Stimulated activated naive CD8-positive, alpha-beta T cell treated with anti-CD3 and anti-CD28 coated beads, Interleukin-15, Interleukin-2, amounts not matched to agents 100 ng/mL and 50 ng/mL, for 24 hours (primary cell): ENCODE results near the gene KRTAP10-5.
"Not testable (repeated sequence)": the region's sequence is repeated elsewhere in the genome, so short reads cannot be mapped to it uniquely, and the experiment has no call there.

Experiments
- H3K27ac Mint-ChIP-seq: one replicate; pipeline ENCODE4 v1.8.0; 2021; ENCODE audit warnings: mild to moderate bottlenecking, mixed read lengths
- H3K27me3 Mint-ChIP-seq: one replicate; pipeline ENCODE4 v1.8.0; 2021; ENCODE audit warnings: mixed read lengths
- H3K36me3 Mint-ChIP-seq: one replicate; pipeline ENCODE4 v1.8.0; 2021; ENCODE audit warnings: low read depth, mixed read lengths
- H3K4me1 Mint-ChIP-seq: one replicate; pipeline ENCODE4 v1.8.0; 2021; ENCODE audit warnings: low read depth, mixed read lengths
- H3K4me3 Mint-ChIP-seq: one replicate; pipeline ENCODE4 v1.8.0; 2021; ENCODE audit warnings: mild to moderate bottlenecking, mixed read lengths
- H3K9me3 Mint-ChIP-seq: one replicate; pipeline ENCODE4 v1.8.0; 2021; ENCODE audit warnings: mixed read lengths

Gene KRTAP10-5

DNA sequence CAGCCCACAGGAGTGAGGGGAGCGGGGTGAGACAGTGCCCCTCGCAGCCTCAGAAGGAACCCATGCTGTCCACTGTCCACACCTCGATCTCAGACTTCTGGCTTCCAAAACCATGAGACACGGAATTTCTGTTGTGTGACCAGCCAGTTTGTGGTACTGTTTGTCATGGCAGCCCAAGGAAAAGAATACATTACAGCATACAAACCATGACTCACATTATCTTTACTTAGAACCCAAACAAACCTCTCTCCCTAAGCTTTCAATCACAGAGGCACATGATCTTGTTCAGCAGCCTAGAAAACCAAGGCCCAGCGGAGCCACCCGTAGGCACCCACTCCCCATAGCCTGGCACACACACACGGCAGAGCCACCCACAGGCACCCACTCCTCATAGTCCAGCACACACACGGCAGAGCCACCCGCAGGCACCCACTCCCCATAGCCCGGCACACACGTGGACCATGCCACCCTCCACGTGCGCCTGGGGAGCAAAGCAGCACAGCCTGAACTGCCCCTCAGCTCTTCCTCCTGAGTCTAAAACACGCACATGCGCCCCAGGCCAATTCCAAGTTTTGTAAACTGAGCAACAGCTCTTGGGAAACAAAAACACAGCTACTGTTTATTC lies 7.3 kb downstream of the KRTAP10-5 start:
- no peaks in the 10 kb centered on the region for H3K4me1 Mint-ChIP-seq
- H3K9me3 Mint-ChIP-seq: peaks cover 8% of the 10 kb centered on the region
- H3K4me3 Mint-ChIP-seq: no peak overlapping the region
- no peak overlapping the region for H3K27ac Mint-ChIP-seq
- peaks cover 3% of the 10 kb centered on the region for H3K27me3 Mint-ChIP-seq
- peaks cover 3% of the 10 kb centered on the region for H3K36me3 Mint-ChIP-seq

DNA sequence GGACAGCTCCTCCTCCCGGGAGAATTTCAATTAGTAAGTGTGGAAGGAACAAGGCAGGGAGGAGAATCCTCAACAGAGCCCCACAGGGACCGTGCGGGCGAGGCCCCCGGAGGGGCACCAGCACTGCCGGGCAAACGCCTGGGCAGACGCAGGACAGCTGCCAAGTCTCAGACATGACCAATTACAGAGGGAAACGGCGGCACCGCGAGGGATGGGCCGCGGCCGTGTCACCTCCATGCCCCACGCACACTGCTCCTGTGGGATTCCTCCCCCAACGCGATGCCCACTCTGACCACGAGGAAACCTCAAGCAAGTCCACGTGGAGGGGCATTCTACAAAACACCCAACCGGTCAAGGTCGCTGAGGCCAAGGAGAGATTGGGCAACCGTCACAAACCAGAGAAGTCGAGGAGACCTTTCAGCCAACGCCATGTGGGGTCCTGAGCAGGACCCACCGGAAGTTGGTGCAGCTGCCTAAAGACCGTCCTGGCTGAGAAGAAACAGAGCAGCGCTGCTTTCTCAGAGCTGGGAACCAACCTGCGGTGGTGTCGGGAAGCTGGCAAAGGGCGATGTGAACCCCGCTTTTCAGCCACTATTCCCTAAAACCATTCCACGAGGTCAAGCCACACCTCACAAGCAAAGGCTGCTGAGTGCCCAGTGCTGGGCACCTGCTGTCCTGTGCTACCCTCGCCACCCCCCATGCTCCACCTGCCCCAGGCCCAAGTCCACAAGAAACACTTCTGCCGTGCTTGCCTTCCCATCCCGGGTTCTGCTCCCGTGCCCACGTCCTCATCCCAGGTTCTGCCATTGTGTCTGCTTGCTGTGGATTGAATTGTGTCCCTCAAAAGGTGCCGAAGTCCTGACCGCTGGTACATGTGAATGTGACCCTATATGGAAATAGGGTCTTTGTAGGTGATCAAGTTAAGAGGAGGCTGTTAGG lies 8.3 kb downstream of the KRTAP10-5 start:
- Mint-ChIP-seq H3K4me3 (no peak overlapping the region), H3K36me3 (no peaks in the 10 kb centered on the region), H3K9me3 (peaks cover under 1% of the 10 kb centered on the region), H3K27ac (no peak overlapping the region), H3K4me1 (no peaks in the 10 kb centered on the region), H3K27me3 (peaks cover 3% of the 10 kb centered on the region)

- no peaks in the 10 kb centered on the region for H3K36me3 Mint-ChIP-seq
- H3K4me1 Mint-ChIP-seq: peaks cover 5% of the 10 kb centered on the region
- peaks cover 3% of the 10 kb centered on the region for H3K27me3 Mint-ChIP-seq
- no peak overlapping the region for H3K27ac Mint-ChIP-seq
- H3K4me3 Mint-ChIP-seq: no peak overlapping the region
- H3K9me3 Mint-ChIP-seq: no peaks in the 10 kb centered on the region
These were observed 9.1 kb downstream of the KRTAP10-5 start for GRCh38 chr21:44571296-44571695.

DNA sequence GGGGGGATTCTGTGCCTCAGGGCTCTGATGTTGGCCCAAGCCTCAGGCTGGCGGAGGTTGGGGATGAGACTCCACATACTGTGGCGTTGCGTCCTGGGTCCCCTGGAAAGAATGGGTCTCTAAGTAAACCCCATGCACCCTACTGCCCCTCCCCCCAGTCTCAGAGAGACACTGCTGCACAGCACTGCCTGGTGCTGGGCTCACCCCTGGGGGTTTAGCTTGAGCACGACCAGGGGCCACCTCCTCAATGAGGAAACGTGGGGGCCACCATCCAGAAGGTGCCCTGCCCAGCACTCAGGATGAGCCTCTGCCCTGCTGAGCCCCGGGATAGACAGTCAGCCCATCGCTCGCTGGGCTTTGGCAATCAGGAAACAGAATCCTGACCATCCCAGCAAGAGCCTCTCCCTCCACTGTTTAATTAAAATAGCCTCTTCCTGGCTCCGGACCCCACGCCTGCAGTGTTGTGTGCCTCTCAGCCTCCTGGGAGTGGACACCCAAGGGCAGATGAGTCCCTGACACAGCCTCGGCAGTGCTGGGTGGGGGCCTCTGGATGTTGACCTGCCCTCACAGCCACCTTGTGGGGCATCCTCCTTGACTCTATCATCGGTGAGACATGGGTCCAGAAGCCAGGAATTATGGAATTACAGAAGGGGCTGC lies 10.4 kb downstream of the KRTAP10-5 start:
- H3K4me3 Mint-ChIP-seq: no peak overlapping the region
- no peaks in the 10 kb centered on the region for H3K36me3 Mint-ChIP-seq
- no peaks in the 10 kb centered on the region for H3K9me3 Mint-ChIP-seq
- H3K27ac Mint-ChIP-seq: no peak overlapping the region
- peaks cover 11% of the 10 kb centered on the region for H3K4me1 Mint-ChIP-seq
- H3K27me3 Mint-ChIP-seq: peaks cover 3% of the 10 kb centered on the region

- peaks cover 3% of the 10 kb centered on the region for H3K27me3 Mint-ChIP-seq
- no peaks in the 10 kb centered on the region for H3K9me3 Mint-ChIP-seq
- H3K36me3 Mint-ChIP-seq: no peaks in the 10 kb centered on the region
- peaks cover 18% of the 10 kb centered on the region for H3K4me1 Mint-ChIP-seq
- H3K4me3 Mint-ChIP-seq: no peak overlapping the region
- H3K27ac Mint-ChIP-seq: no peak overlapping the region
These were observed 11.5 kb downstream of the KRTAP10-5 start for GRCh38 chr21:44568667-44569556.

DNA sequence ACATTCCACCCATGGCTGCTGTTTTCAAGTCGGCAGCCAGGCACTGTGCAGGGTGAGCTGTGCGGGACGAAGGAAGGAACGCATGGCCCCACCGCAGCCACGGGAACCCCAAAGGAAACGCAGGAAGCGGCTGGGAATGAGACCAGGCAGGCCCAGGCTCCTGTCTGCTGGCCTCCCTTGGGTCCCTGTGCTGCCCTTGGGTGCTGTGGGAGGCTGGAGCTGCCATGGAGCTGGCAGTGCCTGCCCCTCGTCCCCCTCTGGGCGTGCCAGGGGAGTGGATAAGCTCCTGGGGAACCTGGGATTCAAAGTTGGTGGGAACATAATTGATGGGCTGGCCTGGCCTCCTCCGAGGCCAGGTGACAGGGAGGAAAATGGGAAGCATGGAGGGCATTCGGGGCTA lies 12.1 kb downstream of the KRTAP10-5 start:
- Mint-ChIP-seq H3K9me3 (no peaks in the 10 kb centered on the region), H3K27ac (no peak overlapping the region), H3K4me3 (no peak overlapping the region), H3K4me1 (peaks cover 18% of the 10 kb centered on the region), H3K27me3 (peaks cover 3% of the 10 kb centered on the region), H3K36me3 (no peaks in the 10 kb centered on the region)

- no peaks in the 10 kb centered on the region for H3K36me3 Mint-ChIP-seq
- H3K4me1 Mint-ChIP-seq: peaks cover 18% of the 10 kb centered on the region
- H3K4me3 Mint-ChIP-seq: no peak overlapping the region
- H3K9me3 Mint-ChIP-seq: no peaks in the 10 kb centered on the region
- H3K27ac Mint-ChIP-seq: no peak overlapping the region
- peaks cover 3% of the 10 kb centered on the region for H3K27me3 Mint-ChIP-seq
These were observed 12.8 kb downstream of the KRTAP10-5 start for GRCh38 chr21:44567481-44568171.

GRCh38 chr21:44566403-44566802 lies 14.0 kb downstream of the KRTAP10-5 start:
- no peak overlapping the region for H3K4me3 Mint-ChIP-seq
- H3K36me3 Mint-ChIP-seq: no peaks in the 10 kb centered on the region
- peaks cover under 1% of the 10 kb centered on the region for H3K27me3 Mint-ChIP-seq
- H3K4me1 Mint-ChIP-seq: peaks cover 18% of the 10 kb centered on the region
- no peak overlapping the region for H3K27ac Mint-ChIP-seq
- H3K9me3 Mint-ChIP-seq: no peaks in the 10 kb centered on the region

DNA sequence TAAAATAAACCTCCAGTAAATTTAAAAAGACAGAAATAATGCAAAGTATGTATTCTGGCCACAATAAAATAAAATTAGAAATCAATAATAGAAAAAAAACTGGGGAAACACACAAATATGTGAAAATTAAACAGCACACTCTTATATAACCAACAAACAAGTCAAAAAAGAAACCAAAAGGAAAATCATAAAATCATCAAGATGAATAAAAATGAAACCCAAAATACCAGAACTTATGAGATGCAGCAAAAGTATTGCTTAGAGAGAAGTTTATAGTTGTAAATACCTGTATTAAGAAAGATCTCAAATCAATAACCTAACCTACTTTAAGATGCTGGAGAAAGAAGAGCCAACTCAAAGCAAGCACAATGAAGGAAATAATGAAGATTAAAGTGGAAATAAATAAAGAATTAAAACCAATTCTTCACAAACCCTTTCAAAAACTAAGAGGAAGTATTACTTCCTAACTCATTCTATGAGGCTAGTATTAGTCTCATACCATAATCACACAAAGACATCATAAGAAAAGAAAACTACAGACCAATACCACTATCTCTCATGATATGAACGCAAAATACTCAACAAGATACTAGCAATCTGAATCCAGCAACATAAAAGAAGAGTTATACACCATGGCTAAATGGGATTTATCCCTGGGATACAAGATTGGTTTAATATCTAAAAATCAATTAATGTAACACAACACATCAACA lies 15.4 kb downstream of the KRTAP10-5 start:
- H3K36me3 Mint-ChIP-seq: no peaks in the 10 kb centered on the region
- H3K27ac Mint-ChIP-seq: peak overlapping the region; percentile 31
- H3K4me1 Mint-ChIP-seq: peaks cover 18% of the 10 kb centered on the region
- no peak overlapping the region for H3K4me3 Mint-ChIP-seq
- H3K27me3 Mint-ChIP-seq: no peaks in the 10 kb centered on the region
- H3K9me3 Mint-ChIP-seq: peaks cover 7% of the 10 kb centered on the region

DNA sequence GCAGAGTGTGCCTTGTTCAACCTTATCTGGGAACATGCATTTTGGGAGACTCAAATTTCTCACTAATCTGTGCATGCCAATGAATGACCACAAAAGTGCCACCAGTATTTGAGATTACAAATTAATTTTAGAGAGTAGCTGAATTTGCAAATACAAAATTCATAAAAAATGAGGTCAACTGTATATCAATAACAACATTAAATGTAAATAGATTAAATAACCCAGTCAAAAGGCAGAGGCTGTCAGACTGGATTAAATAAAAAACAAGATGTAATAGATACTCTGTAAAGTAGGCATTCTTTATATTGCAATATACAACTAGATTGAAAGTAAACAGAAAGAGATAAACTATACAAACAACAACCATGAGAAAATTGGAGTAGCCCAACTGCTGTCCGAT lies 16.3 kb downstream of the KRTAP10-5 start:
- Mint-ChIP-seq H3K4me1 (peaks cover 18% of the 10 kb centered on the region), H3K27ac (no peak overlapping the region), H3K36me3 (no peaks in the 10 kb centered on the region), H3K27me3 (no peaks in the 10 kb centered on the region), H3K9me3 (peaks cover 7% of the 10 kb centered on the region), H3K4me3 (no peak overlapping the region)

DNA sequence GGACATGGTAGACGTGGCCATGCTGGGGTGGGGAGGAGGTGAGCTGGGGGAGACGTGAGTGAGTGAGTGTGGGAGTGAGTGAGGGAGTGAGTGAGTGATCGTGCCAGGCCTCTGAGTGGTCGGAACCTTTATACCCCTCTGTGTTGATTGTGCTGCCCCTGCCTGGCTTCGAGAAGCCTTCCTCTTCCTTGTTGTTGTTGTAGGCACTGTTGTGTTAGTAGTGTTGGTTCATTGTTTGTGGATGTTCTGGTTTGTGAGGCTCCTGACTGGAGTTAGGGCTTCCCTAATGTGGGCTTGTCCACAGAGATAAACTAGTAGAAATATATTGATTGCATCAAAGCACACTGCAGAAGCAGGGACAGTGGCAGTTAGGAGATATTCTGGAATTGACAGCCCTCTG lies 21.7 kb downstream of the KRTAP10-5 start, which contains the start of gene KRTAP10-3:
TSS of gene KRTAP10-3 (minus strand) at position 101 of the 400 bp plus-strand sequence. CDS start at position 21, 80 bp downstream.
- no peaks in the 10 kb centered on the region for H3K4me1 Mint-ChIP-seq
- no peak within 1 kb of the TSS for H3K27ac Mint-ChIP-seq
- no peak within 1 kb of the TSS for H3K4me3 Mint-ChIP-seq
- H3K9me3 Mint-ChIP-seq: peaks cover 7% of the 10 kb centered on the region
- H3K27me3 Mint-ChIP-seq: no peaks in the 10 kb centered on the region
- H3K36me3 Mint-ChIP-seq: no peaks in the 10 kb centered on the region

GRCh38 chr21:44558329-44558675 lies 22.1 kb downstream of the KRTAP10-5 start:
- not testable (repeated sequence) for H3K4me3 Mint-ChIP-seq, H3K27me3 Mint-ChIP-seq, H3K4me1 Mint-ChIP-seq, H3K27ac Mint-ChIP-seq, H3K36me3 Mint-ChIP-seq
- peaks cover 11% of the 10 kb centered on the region for H3K9me3 Mint-ChIP-seq

DNA sequence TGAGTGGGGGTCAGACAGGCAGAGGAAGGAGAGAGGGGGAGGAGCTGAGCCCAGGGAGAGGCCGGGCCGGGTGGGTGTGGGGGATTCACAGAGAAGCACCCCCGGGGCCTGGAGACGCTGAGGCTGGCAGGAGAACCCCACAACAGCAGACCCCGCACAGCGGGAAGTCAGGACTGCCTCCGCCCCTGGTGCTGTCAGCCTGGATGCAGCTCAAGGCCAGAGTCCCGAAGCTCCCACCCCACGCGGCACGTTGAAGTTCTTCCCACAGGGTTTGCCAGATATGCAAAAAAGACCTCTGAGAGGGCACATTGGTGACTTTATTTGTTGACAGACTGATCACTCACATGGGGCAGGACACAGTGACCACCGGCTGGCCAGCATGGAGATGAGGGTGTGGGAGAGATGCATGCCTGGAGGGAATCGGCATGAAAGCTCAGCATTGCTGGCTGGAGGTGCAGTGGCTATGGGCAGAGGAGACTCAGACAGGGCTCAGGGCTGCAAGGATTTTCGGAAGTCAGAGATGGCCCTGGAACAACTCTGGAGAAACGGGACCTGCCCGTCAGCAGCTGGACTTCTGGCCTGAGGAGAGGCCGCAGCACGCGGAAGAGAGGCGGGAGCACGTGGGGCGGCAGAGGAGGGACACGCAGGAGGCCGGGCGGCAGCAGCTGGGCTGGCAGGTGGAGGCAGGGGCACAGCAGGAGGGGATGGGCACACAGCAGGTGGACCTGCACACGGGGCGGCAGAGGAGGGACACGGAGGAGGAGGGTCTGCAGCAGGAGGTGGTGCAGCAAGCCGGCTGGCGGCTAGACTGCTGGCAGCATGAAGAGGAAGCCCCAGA lies 22.7 kb downstream of the KRTAP10-5 start:
- H3K4me1 Mint-ChIP-seq: no peaks in the 10 kb centered on the region
- H3K4me3 Mint-ChIP-seq: no peak overlapping the region
- peaks cover 16% of the 10 kb centered on the region for H3K9me3 Mint-ChIP-seq
- H3K27ac Mint-ChIP-seq: no peak overlapping the region
- no peaks in the 10 kb centered on the region for H3K36me3 Mint-ChIP-seq
- H3K27me3 Mint-ChIP-seq: no peaks in the 10 kb centered on the region
